GM21390 (cell line): ENCODE measurements around the gene GLIS2.
A peak's percentile ranks its signal among the peaks of the same experiment; 100 is the strongest.

Experiments
- ATAC-seq: cut with Tn5 transposase; IDR thresholded peaks from one replicate; pipeline ENCODE4 v1.9.1; 2021; ENCODE audit not compliant: unreplicated experiment

Gene GLIS2

GRCh38 chr16:4297480-4297879, 18.4 kb upstream of the GLIS2 start:
- no peak for ATAC-seq

GRCh38 chr16:4298761-4299522, 16.9 kb upstream of the GLIS2 start:
- ATAC-seq = no peak

- ATAC-seq = no peak
Observed at GRCh38 chr16:4301177-4301576, 14.7 kb upstream of the GLIS2 start.

- ATAC-seq = no peak
Observed at GRCh38 chr16:4301968-4302367, 13.9 kb upstream of the GLIS2 start.

GRCh38 chr16:4303973-4304372, 11.9 kb upstream of the GLIS2 start:
- no peak for ATAC-seq

- ATAC-seq = no peak
Observed at GRCh38 chr16:4306470-4307214, 9.2 kb upstream of the GLIS2 start.

- peak; percentile 89 for ATAC-seq
Observed at GRCh38 chr16:4307215-4308037, 8.4 kb upstream of the GLIS2 start.

- no peak for ATAC-seq
Observed at GRCh38 chr16:4309102-4309832, 6.6 kb upstream of the GLIS2 start.

- no peak for ATAC-seq
Observed at GRCh38 chr16:4309833-4310266, 6.0 kb upstream of the GLIS2 start.

GRCh38 chr16:4313563-4314531, 2.0 kb upstream of the GLIS2 start:
- no peak for ATAC-seq

GRCh38 chr16:4314532-4315185, 1.2 kb upstream of the GLIS2 start:
- ATAC-seq = no peak

GRCh38 chr16:4316108-4316863, 419 bp downstream of the GLIS2 start:
- ATAC-seq = no peak

- ATAC-seq = no peak
Observed at GRCh38 chr16:4316864-4317531, 1.1 kb downstream of the GLIS2 start.

GRCh38 chr16:4317532-4318450, 1.9 kb downstream of the GLIS2 start:
- ATAC-seq = no peak

GRCh38 chr16:4318451-4318910, 2.6 kb downstream of the GLIS2 start:
- no peak for ATAC-seq

- no peak for ATAC-seq
Observed at GRCh38 chr16:4318967-4319366, 3.1 kb downstream of the GLIS2 start.
